Ectodermal cell (in vitro differentiated cells): ENCODE results near the gene HTR4.

Experiments used
- H3K27ac ChIP-seq: 2 replicates; pipeline ENCODE4 v1.7.0; 2013; ENCODE audit warnings: mild to moderate bottlenecking, low read depth, low read length; ENCODE audit not compliant: insufficient read depth, poor library complexity, severe bottlenecking
- H3K27me3 ChIP-seq: 2 replicates; pipeline ENCODE4 v1.7.0; 2013; ENCODE audit warnings: mild to moderate bottlenecking, low read length; ENCODE audit not compliant: insufficient read depth, control insufficient read depth, poor library complexity, severe bottlenecking
- H3K36me3 ChIP-seq: one replicate; pipeline ENCODE4 v1.7.0; 2013; ENCODE audit warnings: low read length; ENCODE audit not compliant: control insufficient read depth, insufficient read depth
- H3K4me1 ChIP-seq: one replicate; pipeline ENCODE4 v1.7.0; 2013; ENCODE audit warnings: low read length; ENCODE audit not compliant: control insufficient read depth, insufficient read depth
- H3K4me3 ChIP-seq: 2 replicates; pipeline ENCODE4 v1.7.0; 2013; ENCODE audit warnings: low read depth, low read length, control low read depth; ENCODE audit not compliant: insufficient read depth
- H3K9me3 ChIP-seq: 2 replicates; pipeline ENCODE4 v1.7.0; 2013; ENCODE audit warnings: mild to moderate bottlenecking, low read length, moderate library complexity; ENCODE audit not compliant: control insufficient read depth
- WGBS, 2 experiments: methylation state at CpG; one replicate each; pipeline ENCODE4 v1.1.7; 2013; ENCODE audit warnings: missing lambda C conversion rate in 2 of 2; 5-methylcytosine and 5-hydroxymethylcytosine counted together

Gene HTR4

DNA sequence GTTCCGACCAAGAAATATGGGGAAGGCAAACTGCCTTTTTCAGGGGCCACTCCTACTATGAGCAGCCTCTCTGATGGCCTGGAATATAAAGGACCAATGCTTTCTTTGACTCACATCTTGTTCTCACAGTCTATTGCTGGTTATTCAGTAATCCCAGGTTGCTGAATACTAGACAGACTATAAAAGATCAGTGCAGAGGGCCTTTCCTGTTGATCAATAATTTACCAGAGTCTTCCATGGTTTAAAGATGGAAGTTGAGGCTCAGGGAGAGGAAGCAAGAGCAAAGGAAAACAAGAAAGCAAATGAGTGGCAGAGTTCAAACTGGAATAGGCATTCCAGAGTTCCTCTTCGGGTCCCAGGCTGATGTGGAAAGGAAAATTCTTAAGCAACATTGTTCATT, 207.7 kb downstream of the HTR4 start:
- Histone ChIP-seq H3K4me3 (no peak overlapping the region), H3K4me1 (no peaks in the 10 kb centered on the region), H3K27me3 (no peaks in the 10 kb centered on the region), H3K9me3 (no peaks in the 10 kb centered on the region), H3K27ac (no peak overlapping the region), H3K36me3 (peaks cover 8% of the 10 kb centered on the region)
- WGBS, 2 experiments = 91 to 93% methylated on average over 2 of the region's 2 CpGs

DNA sequence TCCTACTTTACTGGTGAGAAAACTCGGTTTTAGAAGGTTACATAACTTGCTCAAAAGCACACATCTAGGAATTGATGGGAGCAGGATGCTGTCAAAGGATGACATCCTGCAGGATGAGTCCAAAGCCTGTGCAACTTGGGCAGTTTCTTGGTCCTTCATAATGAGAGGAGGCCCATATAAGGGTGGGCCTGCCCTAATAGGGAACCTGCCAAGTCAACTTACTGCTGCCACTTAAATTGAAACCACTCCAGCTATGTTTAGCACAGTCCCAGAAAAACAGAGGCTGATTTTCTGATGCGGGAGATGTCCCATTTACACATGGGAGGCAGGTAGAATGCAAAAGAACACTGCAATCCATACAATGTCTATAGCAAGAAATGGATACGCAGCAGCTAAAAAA, 208.7 kb downstream of the HTR4 start:
- WGBS, 2 experiments = 84 to 93% methylated on average over 2 of the region's 3 CpGs
- Histone ChIP-seq H3K9me3 (no peaks in the 10 kb centered on the region), H3K27me3 (no peaks in the 10 kb centered on the region), H3K36me3 (peaks cover 11% of the 10 kb centered on the region), H3K27ac (no peak overlapping the region), H3K4me1 (no peaks in the 10 kb centered on the region), H3K4me3 (no peak overlapping the region)

DNA sequence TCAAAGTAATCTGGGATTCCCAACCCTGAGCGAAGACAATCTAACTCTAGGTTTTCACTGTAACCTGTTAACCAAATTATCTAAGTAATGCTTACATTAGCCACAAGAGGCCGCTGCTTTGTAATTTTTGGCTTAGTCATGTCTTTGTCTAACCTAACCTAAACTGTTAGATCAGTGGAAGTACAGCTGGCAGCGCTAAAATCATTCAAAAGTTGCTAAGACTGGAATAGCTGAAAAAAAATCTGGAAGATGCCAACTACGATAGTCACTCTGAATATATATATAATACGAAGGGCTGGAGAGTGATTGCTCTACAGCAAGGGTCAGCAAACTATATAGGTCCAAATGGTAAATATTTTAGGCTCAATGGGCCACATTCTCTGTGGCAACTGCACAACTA, 210.3 kb downstream of the HTR4 start:
- Histone ChIP-seq H3K27me3 (no peaks in the 10 kb centered on the region), H3K36me3 (peaks cover 17% of the 10 kb centered on the region), H3K4me1 (no peaks in the 10 kb centered on the region), H3K4me3 (no peak overlapping the region), H3K9me3 (no peaks in the 10 kb centered on the region), H3K27ac (no peak overlapping the region)
- WGBS, 2 experiments = 58 to 68% methylated on average over 5 of the region's 5 CpGs

DNA sequence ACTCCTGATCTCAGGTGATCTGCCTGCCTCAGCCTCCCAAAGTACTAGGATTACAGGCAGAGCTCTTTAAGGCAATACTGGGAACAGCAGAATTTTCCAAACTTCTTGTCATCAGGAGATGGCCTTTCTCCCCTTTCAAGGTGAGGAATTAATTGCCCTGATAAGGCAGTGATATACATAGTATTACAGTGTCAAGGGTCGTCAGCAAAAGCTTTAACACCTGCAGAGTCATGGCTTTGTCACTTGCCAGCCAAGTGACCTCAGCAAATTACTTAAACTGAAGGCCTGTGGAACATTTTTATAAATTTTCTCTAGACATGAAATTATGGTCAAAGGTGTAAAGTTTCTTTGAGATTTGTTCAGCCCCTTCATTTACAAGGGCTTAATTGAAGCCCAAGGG, 211.1 kb downstream of the HTR4 start:
- H3K9me3 ChIP-seq = no peaks in the 10 kb centered on the region
- no peak overlapping the region for H3K4me3 ChIP-seq
- H3K36me3 ChIP-seq = peaks cover 20% of the 10 kb centered on the region
- H3K27me3 ChIP-seq = no peaks in the 10 kb centered on the region
- no peaks in the 10 kb centered on the region for H3K4me1 ChIP-seq
- WGBS, 2 experiments = 68 to 75% methylated on average over 1 of the region's 1 CpG
- no peak overlapping the region for H3K27ac ChIP-seq

DNA sequence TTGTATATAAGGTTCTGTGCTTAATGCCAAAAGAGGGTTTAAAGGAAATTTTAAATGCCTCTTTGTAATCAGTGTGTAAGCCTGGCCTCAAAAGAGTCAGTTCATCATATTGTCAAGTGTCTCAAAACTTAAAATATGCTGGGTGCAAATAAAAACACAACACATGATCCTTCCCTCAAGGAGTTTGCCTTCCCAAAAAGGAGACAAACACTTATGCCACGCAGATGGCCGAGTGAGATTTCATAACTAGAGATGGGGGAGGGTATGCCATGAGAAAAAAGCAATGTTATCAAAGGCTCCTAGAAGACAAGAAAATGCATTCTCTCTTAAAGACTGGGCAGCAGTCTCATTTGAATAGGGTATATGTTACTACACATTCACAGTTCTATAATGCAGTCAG, 215.4 kb downstream of the HTR4 start:
- Histone ChIP-seq H3K9me3 (no peaks in the 10 kb centered on the region), H3K27ac (no peak overlapping the region), H3K36me3 (peaks cover 31% of the 10 kb centered on the region), H3K27me3 (no peaks in the 10 kb centered on the region), H3K4me3 (no peak overlapping the region), H3K4me1 (no peaks in the 10 kb centered on the region)
- WGBS, 2 experiments = 93 to 96% methylated on average over 2 of the region's 2 CpGs

DNA sequence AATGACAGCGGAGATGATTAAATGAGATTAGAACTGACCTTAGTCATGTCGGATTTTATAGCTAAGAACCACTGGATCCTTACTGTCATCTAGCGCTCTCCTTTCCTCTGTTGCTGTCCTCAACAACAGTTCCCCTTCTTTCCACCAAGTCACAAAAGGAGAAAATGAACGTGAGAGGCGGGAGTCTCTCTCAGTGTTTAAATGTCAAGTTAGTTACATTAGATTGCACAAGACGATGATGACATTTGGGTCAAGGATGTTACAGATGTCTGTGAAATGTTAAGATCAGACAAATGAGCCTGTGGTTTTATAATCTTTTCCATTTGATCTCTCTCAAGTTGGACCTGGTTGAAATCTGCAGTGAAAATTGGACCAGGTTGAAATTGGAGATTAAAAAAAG, 217.1 kb downstream of the HTR4 start:
- no peaks in the 10 kb centered on the region for H3K27me3 ChIP-seq
- H3K4me1 ChIP-seq = no peaks in the 10 kb centered on the region
- WGBS, 2 experiments = 93 to 96% methylated on average over 6 of the region's 6 CpGs
- H3K4me3 ChIP-seq = no peak overlapping the region
- H3K36me3 ChIP-seq = peaks cover 36% of the 10 kb centered on the region
- no peak overlapping the region for H3K27ac ChIP-seq
- H3K9me3 ChIP-seq = no peaks in the 10 kb centered on the region

DNA sequence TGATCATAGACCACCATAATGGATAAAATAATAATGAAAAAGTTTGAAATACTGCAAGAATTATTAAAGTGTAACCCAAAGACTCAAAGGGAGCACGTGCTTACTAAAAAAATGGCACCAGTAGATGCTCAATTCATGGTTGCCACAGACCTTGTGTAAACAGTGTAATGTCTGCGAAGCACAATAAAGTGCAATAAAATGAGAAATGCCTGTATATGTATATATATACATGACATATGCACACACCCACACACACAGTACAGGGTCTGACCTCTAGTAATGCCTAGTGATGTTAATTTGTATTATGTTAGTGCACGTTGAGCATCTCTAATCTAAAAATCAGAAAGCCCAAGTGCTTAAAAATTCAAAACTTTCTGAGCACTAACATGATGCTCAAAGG, 218.3 kb downstream of the HTR4 start:
- 92 to 95% methylated on average over 2 to 3 of the region's 3 CpGs for WGBS, 2 experiments
- no peak overlapping the region for H3K27ac ChIP-seq
- H3K9me3 ChIP-seq = no peaks in the 10 kb centered on the region
- no peak overlapping the region for H3K4me3 ChIP-seq
- no peaks in the 10 kb centered on the region for H3K27me3 ChIP-seq
- H3K36me3 ChIP-seq = peaks cover 28% of the 10 kb centered on the region
- peaks cover 8% of the 10 kb centered on the region for H3K4me1 ChIP-seq

DNA sequence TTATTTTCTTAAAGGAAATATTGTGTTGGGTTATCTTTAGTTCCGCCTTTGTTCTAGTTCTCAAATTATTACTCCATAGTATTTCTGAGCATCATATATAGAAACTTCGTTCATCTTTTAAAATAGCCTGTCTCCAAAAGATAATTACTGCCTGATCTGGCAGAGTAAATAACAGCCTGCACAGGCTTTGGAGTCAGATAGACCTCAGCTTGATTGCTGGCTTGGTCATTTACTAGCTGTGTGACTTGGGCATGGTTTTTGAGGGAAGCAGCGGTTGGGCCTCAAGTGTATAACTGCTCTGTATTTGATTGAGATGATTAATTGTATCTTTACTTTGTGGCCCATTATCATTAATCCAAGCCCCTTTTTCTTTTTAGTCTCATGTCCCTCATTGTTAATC, 220.5 kb downstream of the HTR4 start:
- Histone ChIP-seq H3K27me3 (no peaks in the 10 kb centered on the region), H3K4me1 (peaks cover 8% of the 10 kb centered on the region), H3K9me3 (no peaks in the 10 kb centered on the region), H3K36me3 (peaks cover 20% of the 10 kb centered on the region), H3K27ac (no peak overlapping the region), H3K4me3 (no peak overlapping the region)
- WGBS, 2 experiments = 97 to 98% methylated on average over 3 of the region's 3 CpGs
